Cardiac fibroblast (primary cell): ENCODE results near the gene WIZ.

Experiments used
- DNase-seq, 2 donors: peaks; one replicate each; pipeline versions ENCODE4 v3.0.0 to v3.0.0-alpha.2; 2010; ENCODE audit warnings: low read depth in 2 of 2
- H3K4me3 ChIP-seq, 2 donors: replicated peaks in 1 of 2; 1 replicate in 1 of 2; 2 replicates in 1 of 2; pipeline ENCODE4 v1.5.1; 2011; ENCODE audit warnings: low read depth in 2 of 2, low read length in 2 of 2, mild to moderate bottlenecking in 2 of 2, moderate library complexity in 1 of 2
- CTCF ChIP-seq: IDR thresholded peaks from one replicate; pipeline ENCODE4 v1.5.1; 2011; ENCODE audit warnings: low read depth, mild to moderate bottlenecking, low read length, inconsistent platforms

Gene WIZ

GRCh38 chr19:15372891-15373301 lies 76.9 kb downstream of the WIZ start:
- DNase-seq: no peak
- TF ChIP-seq CTCF: no peak
- H3K4me3 ChIP-seq: no peak overlapping the region

- no peak for TF ChIP-seq CTCF
- no peak overlapping the region for H3K4me3 ChIP-seq
- no peak for DNase-seq
Measured at GRCh38 chr19:15372470-15372869, 77.3 kb downstream of the WIZ start.

- no peak overlapping the region for H3K4me3 ChIP-seq
- DNase-seq: no peak
- TF ChIP-seq CTCF: no peak
Measured at GRCh38 chr19:15371786-15372380, 77.9 kb downstream of the WIZ start.

- H3K4me3 ChIP-seq: no peak overlapping the region
- TF ChIP-seq CTCF: no peak
- no peak for DNase-seq
Measured at GRCh38 chr19:15371119-15371518, 78.6 kb downstream of the WIZ start.
